GM23338 (cell line): ENCODE data around the gene PCTP. TPM values are rescaled to one million over a fixed set of nuclear protein-coding genes. Genes with fewer than 3 reads are reported as not detected.

Experiments
- ATAC-seq: fragments of 200-7000 bp; cut with Tn5 transposase; 3 replicates; pipeline ENCODE4 v1.9.1; 2020
- DNase-seq: peaks from one replicate; pipeline ENCODE4 v3.0.0-alpha.2; 2015; ENCODE audit warnings: low spot score
- H2AFZ ChIP-seq: fragments of 200-600 bp; sonication (generic); 2 replicates; pipeline ENCODE4 v1.8.0; 2016; ENCODE audit warnings: antibody characterized with exemption, mild to moderate bottlenecking, moderate library complexity
- H3F3A ChIP-seq: fragments of 200-600 bp; sonication (generic); replicated peaks from 2 replicates; pipeline ENCODE4 v1.8.0; 2017; ENCODE audit warnings: antibody characterized with exemption, mixed run types, low read depth
- H3K27ac ChIP-seq: fragments of 200-600 bp; sonication (generic); 2 replicates; pipeline ENCODE4 v1.6.1; 2016; ENCODE audit warnings: low read depth
- H3K27me3 ChIP-seq: fragments of 200-600 bp; sonication (generic); 2 replicates; pipeline ENCODE4 v1.8.0; 2016; ENCODE audit warnings: mild to moderate bottlenecking, mixed run types, moderate library complexity; ENCODE audit not compliant: insufficient read depth
- H3K36me3 ChIP-seq: fragments of 200-600 bp; sonication (generic); 2 replicates; pipeline ENCODE4 v1.8.0; 2016; ENCODE audit warnings: mild to moderate bottlenecking; ENCODE audit not compliant: insufficient read depth
- H3K4me1 ChIP-seq: fragments of 200-600 bp; sonication (generic); 2 replicates; pipeline ENCODE4 v1.8.0; 2016; ENCODE audit warnings: mild to moderate bottlenecking, moderate library complexity; ENCODE audit not compliant: insufficient read depth
- H3K4me2 ChIP-seq: fragments of 200-600 bp; sonication (generic); 2 replicates; pipeline ENCODE4 v1.7.1; 2017; ENCODE audit warnings: mixed run types
- H3K4me3 ChIP-seq: fragments of 200-600 bp; sonication (generic); 2 replicates; pipeline ENCODE4 v1.6.1; 2016; ENCODE audit warnings: mixed run types
- H3K79me2 ChIP-seq: fragments of 200-600 bp; sonication (generic); replicated peaks from 2 replicates; pipeline ENCODE4 v1.8.0; 2017; ENCODE audit warnings: mild to moderate bottlenecking; ENCODE audit not compliant: insufficient read depth
- H3K9me2 ChIP-seq: fragments of 200-600 bp; sonication (generic); 2 replicates; pipeline ENCODE4 v1.8.0; 2017; ENCODE audit not compliant: insufficient read depth
- H4K20me1 ChIP-seq: fragments of 200-600 bp; sonication (generic); replicated peaks from 2 replicates; pipeline ENCODE4 v1.8.0; 2017; ENCODE audit warnings: mild to moderate bottlenecking; ENCODE audit not compliant: insufficient read depth
- H3K27ac Mint-ChIP-seq: 2 replicates; pipeline ENCODE4 v1.8.0; 2020; ENCODE audit warnings: inconsistent platforms, mild to moderate bottlenecking, moderate library complexity, mixed read lengths
- H3K27me3 Mint-ChIP-seq: 3 replicates; pipeline ENCODE4 v1.8.0; 2022; ENCODE audit warnings: low read depth, mild to moderate bottlenecking, moderate library complexity, mixed read lengths, inconsistent platforms; ENCODE audit not compliant: insufficient read depth, poor library complexity
- H3K36me3 Mint-ChIP-seq: 3 replicates; pipeline ENCODE4 v1.8.0; 2021; ENCODE audit warnings: low read depth, mild to moderate bottlenecking, inconsistent platforms, moderate library complexity, mixed read lengths
- H3K4me1 Mint-ChIP-seq: 3 replicates; pipeline ENCODE4 v1.8.0; 2020; ENCODE audit warnings: mild to moderate bottlenecking, inconsistent platforms, mixed read lengths
- H3K4me3 Mint-ChIP-seq: 3 replicates; pipeline ENCODE4 v1.8.0; 2021; ENCODE audit warnings: moderate library complexity, mild to moderate bottlenecking, inconsistent platforms, mixed read lengths
- H3K9me3 Mint-ChIP-seq: 3 replicates; pipeline ENCODE4 v1.8.0; 2020; ENCODE audit warnings: moderate library complexity, mild to moderate bottlenecking, inconsistent platforms, mixed read lengths
- CREB1 ChIP-seq: fragments of 250-450 bp; sonication (Bioruptor Pico); IDR thresholded peaks from 2 replicates; pipeline ENCODE4 v1.5.0; 2020; ENCODE audit warnings: low read depth, mild to moderate bottlenecking, moderate library complexity
- CTCF ChIP-seq, 2 experiments: fragments of 200-600 bp in 1 of 2; sonication (generic) in 1 of 2; conservative IDR thresholded peaks; 2 replicates each; pipeline versions ENCODE4 v1.5.1 to v1.6.1; 2016 to 2017; ENCODE audit warnings: antibody characterized with exemption in 2 of 2, low read depth in 2 of 2, mild to moderate bottlenecking in 2 of 2, moderate library complexity in 1 of 2
- ETS1 ChIP-seq: IDR thresholded peaks from 2 replicates; pipeline ENCODE4 v1.6.1; 2016; ENCODE audit warnings: antibody characterized with exemption
- EZH2 ChIP-seq: fragments of 200-600 bp; sonication (generic); IDR thresholded peaks from one replicate; pipeline ENCODE4 v1.8.0; 2017; ENCODE audit warnings: antibody characterized with exemption, mild to moderate bottlenecking, low read depth; ENCODE audit not compliant: unreplicated experiment
- EZH2phosphoT487 ChIP-seq: fragments of 200-600 bp; sonication (generic); IDR thresholded peaks from one replicate; pipeline ENCODE4 v1.8.1; 2018; ENCODE audit warnings: antibody characterized with exemption; ENCODE audit not compliant: unreplicated experiment
- JUNB ChIP-seq: IDR thresholded peaks from one replicate; pipeline ENCODE4 v1.6.1; 2016; ENCODE audit warnings: antibody characterized with exemption; ENCODE audit not compliant: unreplicated experiment
- NANOG ChIP-seq: IDR thresholded peaks from 2 replicates; pipeline ENCODE4 v1.6.1; 2016; ENCODE audit warnings: antibody characterized with exemption, borderline replicate concordance
- POLR2AphosphoS5 ChIP-seq: IDR thresholded peaks from 2 replicates; pipeline ENCODE4 v1.6.1; 2016; ENCODE audit warnings: antibody characterized with exemption, low read depth
- REST ChIP-seq: IDR thresholded peaks from one replicate; pipeline ENCODE4 v1.6.1; 2018; ENCODE audit warnings: antibody characterized with exemption; ENCODE audit not compliant: unreplicated experiment
- STAT1 ChIP-seq: IDR thresholded peaks from one replicate; pipeline ENCODE4 v1.6.1; 2016; ENCODE audit warnings: antibody characterized with exemption; ENCODE audit not compliant: unreplicated experiment
- ZNF114 ChIP-seq: fragments of 250-450 bp; sonication (Bioruptor Pico); IDR thresholded peaks from 2 replicates; pipeline ENCODE4 v1.5.0; 2020; ENCODE audit warnings: mild to moderate bottlenecking, moderate library complexity
- ZNF331 ChIP-seq: fragments of 250-450 bp; sonication (Bioruptor Pico); IDR thresholded peaks from 2 replicates; pipeline ENCODE4 v1.5.0; 2020; ENCODE audit warnings: low read depth, mild to moderate bottlenecking, moderate library complexity
- ZNF462 ChIP-seq: fragments of 250-450 bp; sonication (Bioruptor Pico); IDR thresholded peaks from 2 replicates; pipeline ENCODE4 v1.5.0; 2020; ENCODE audit warnings: mild to moderate bottlenecking, moderate library complexity
- polyA plus RNA-seq: library from polyadenylated mRNA; unstranded; fragments of >200 nt; fragmentation: Nextera tagmentation; extraction: Ambion mirVana; gene quantifications from 2 replicates; pipeline ENCODE4 v1.2.1, GENCODE V29; 2016
- total RNA-seq: library from RNA; depleted of rRNA; stranded (reverse); fragments of >200 nt; shearing (Covaris generic); gene quantifications from 2 replicates; pipeline ENCODE4 v1.2.3, GENCODE V29; 2014

PCTP gene
- total and polyA plus RNA-seq, 2 experiments from 2014 or later: 6.4 to 12.3 TPM

- Histone ChIP-seq H4K20me1 (no peaks in the 10 kb centered on the region), H3K9me2 (no peaks in the 10 kb centered on the region), H3K36me3 (no peaks in the 10 kb centered on the region), H3K4me2 (peak within 1 kb of the TSS; percentile 62), H2AFZ (peak within 1 kb of the TSS; percentile 86), H3F3A (no peaks in the 10 kb centered on the region), H3K27ac (no peak within 1 kb of the TSS), H3K27me3 (no peaks in the 10 kb centered on the region), H3K4me1 (peaks cover 25% of the 10 kb centered on the region), H3K79me2 (no peaks in the 10 kb centered on the region), H3K4me3 (peak within 1 kb of the TSS; percentile 42)
- Mint-ChIP-seq H3K4me1 (peaks cover 41% of the 10 kb centered on the region), H3K9me3 (no peaks in the 10 kb centered on the region), H3K27ac (peak within 1 kb of the TSS; percentile 55), H3K4me3 (peak within 1 kb of the TSS; percentile 60), H3K36me3 (no peaks in the 10 kb centered on the region), H3K27me3 (peaks cover 3% of the 10 kb centered on the region)
- no peak for ATAC-seq
- DNase-seq: peak; percentile 26
- TF ChIP-seq ETS1: no peak
- no peak for TF ChIP-seq JUNB
- TF ChIP-seq REST: no peak
- TF ChIP-seq POLR2AphosphoS5: no peak
- no peak for TF ChIP-seq ZNF331
- no peak for TF ChIP-seq EZH2phosphoT487
- no peak for TF ChIP-seq NANOG
- TF ChIP-seq EZH2: no peak
- TF ChIP-seq STAT1: no peak
- TF ChIP-seq CTCF (conservative IDR thresholded peaks at IDR 0.05; ENCODE audit: low read depth in 2 of 2): no peak
- no peak for TF ChIP-seq CREB1 (CRISPR knock-in tag)
- TF ChIP-seq ZNF462 (CRISPR knock-in tag): no peak
- no peak for TF ChIP-seq ZNF114 (CRISPR knock-in tag)
Observed at GRCh38 chr17:55722742-55723487, 27.9 kb upstream of the PCTP start, which contains the start of gene TMEM100. TSS of gene TMEM100 (minus strand) at chr17:55722864. CDS start at chr17:55721070, 1,794 bp downstream.
